ENCODE data around the gene SLCO3A1.

The SLCO3A1 gene

GRCh38 chr15:91973481-91973880 is 120.0 kb downstream of the SLCO3A1 start:
- DNase-seq, result no peak

- no peak for DNase-seq
Measured at GRCh38 chr15:91974321-91974720, 120.8 kb downstream of the SLCO3A1 start.

DNA sequence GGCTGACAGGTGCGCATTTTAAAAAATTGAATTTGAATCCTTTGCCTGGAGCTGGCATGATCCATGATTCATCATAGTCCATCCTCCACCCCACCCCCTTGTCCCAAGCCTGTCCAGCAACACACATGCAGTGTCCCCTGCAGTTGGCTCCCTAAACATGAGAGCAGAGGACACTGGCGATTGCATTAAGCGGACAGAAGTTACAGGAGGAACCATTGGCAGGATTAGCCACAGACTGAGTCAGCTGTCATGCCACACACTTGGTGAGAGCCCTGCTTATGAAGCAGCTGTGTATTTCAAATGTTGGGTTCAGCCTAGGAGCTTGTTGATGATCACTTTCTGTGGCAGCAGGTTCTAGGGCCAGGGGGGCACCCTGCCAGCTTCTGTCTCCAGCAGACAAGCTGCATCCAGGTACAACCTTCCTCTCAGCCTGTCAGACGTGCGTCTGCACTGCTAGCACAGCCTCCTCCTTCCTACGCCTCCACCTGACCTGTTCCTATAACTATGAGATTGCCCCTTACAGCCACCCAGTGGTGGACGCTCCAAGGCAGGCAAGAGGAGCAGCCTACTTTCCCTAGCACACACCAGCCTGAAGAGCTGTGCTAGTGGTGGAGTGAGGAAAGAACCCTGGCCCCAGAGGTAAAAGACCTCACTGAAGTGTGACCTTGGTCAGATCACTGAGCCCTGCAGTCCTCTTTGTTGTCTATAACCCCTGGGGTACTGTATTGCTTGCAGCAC is 121.9 kb downstream of the SLCO3A1 start:
- DNase-seq, result no peak

- DNase-seq, result no peak
Measured at GRCh38 chr15:91976966-91977365, 123.5 kb downstream of the SLCO3A1 start.

DNA sequence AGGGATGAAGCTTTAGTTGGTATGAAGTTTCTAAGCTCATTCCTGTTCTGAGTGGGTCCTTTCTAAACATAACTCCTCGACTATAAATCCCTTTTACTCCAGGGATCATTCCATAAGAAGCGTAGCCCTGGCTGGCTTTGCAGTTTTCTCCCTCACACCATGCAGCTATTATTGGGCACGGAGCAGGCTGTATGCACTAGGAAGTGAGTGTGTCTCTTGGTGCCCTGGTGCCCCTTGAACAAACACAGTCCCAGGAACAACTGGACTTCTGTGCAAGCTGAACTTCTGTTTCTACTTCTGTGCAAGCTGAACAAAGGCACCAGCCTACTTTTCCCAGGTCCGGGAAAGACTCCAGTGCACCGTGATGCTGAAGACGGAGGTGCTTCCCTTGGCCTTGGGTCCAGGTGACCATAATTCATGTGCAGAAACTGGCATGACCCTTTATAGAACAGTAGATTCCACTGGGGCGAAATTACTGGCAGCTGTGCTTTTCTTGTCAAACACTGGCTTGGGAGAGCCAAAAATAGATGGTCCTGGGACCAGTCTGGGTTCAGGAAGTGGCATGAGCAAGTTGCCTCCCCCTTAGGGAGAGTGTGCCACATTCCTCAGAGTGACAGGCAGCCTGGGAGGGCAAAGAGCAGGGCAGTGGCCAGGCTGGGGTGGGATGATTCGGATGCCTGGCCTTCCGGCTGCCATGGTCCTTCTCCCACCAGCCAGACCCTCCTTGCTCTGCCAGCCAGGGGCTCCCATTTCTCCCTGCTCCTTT is 127.2 kb downstream of the SLCO3A1 start:
- no peak for DNase-seq

GRCh38 chr15:91981821-91982800 is 128.6 kb downstream of the SLCO3A1 start:
- DNase-seq, result no peak

DNA sequence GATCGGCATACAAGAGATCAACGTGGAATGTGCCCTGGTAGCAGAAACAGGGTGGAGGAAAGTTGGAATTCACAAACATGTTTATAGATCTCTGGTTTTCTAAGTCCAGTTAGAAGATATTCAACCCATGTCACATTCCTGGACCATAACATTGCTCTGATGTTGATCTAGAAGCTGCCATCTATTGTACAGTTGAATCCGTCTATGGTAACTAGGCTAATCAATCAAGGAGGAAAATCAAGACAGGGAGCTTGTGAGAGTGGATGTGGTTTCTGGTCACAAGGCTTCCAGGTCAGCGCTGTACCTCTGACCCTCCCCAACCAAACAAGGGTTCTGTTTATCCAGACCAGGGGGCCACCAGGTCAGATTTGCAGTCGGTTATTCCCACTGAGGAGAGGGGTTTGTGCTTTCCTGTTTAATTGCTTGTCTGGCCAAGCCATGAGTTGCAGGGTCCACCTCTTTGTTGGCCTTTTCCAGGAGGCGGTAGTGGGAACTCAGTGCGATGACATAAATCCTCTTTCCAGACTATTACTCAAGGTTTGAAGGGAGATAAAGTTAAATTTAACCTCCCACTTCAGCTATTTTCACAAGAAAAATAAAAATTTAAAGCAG is 130.3 kb downstream of the SLCO3A1 start:
- no peak for DNase-seq

- no peak for DNase-seq
Measured at GRCh38 chr15:91985297-91985696, 131.8 kb downstream of the SLCO3A1 start.

DNA sequence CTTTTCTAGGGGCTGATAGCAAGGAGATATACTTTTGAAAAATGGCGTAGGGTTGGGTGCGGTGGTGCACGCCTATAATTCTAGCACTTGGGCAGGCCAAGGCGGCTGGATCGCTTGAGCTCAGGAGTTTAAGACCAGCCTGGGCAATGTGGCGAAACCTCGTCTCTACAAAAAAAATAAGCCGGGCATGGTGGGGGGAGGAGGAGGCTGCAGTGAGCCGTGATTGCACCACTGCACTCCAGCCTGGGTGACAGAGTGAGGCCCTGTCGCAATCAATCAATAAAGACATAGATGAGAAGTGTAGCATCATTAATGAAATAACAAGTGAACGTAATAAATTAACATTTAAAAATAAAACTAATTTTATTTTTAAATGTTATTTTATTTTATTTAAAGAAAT is 134.6 kb downstream of the SLCO3A1 start:
- DNase-seq, result no peak

- no peak for DNase-seq
Measured at GRCh38 chr15:91988655-91989054, 135.1 kb downstream of the SLCO3A1 start.

DNA sequence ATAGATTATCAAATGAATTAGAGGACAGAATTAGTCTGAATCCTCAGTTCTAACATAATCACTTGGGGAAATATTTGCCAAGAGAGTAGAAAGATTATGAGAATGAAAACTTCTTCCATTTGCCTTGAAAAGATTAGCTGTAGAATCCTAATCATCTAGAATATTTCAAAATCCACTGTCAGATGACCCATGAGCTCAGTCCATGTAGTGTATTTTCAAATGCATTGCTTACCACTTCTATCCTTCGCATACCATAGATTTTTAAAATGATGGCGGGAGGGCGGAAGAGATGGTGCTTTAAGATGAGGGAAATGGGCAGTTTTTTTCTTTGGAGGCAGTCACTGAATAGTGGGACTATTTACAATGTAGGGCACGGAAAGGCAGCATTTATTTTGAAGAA is 136.3 kb downstream of the SLCO3A1 start:
- DNase-seq, result no peak

DNA sequence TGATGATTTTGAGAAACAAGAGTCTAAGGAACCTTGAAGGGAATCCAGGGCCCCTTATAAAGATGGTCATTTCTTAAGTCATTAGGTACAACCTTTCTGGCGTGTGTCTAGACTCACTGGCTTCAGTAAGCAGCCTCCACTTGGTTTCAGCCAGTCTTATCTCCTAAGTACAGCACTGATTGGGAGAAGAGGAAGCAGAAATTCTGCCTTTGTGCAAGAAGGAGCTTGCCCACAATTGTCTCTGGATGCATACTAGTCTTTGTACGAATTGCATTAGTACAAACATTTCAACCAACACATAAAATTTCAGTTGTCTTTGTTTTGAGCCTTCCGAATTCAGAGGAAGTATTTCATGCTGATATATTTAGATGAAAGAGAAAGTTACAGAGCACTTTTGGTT is 139.4 kb downstream of the SLCO3A1 start:
- no peak for DNase-seq

- DNase-seq, result no peak
Measured at GRCh38 chr15:91995146-91995545, 141.6 kb downstream of the SLCO3A1 start.

- DNase-seq, result no peak
Measured at GRCh38 chr15:91997163-91997562, 143.7 kb downstream of the SLCO3A1 start.

DNA sequence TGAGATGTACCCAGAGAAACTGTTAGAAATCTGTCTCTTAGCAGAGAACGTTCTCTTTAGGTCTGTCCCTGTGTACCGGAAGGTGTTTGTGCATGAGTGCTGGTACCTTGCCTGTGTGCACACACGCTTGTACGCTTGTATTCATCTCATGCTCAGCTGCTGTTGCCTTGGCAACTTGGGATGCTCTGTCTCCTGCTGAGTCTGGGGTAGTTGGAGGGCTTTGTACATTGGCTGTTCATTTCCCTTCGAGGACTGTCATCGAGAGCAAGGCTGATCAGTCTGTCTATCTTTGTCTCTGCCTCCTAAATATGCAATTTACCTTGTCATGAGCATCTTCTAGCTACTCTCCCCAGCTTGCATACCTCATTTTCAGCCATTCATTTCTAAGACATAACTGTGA is 147.2 kb downstream of the SLCO3A1 start:
- no peak for DNase-seq

DNA sequence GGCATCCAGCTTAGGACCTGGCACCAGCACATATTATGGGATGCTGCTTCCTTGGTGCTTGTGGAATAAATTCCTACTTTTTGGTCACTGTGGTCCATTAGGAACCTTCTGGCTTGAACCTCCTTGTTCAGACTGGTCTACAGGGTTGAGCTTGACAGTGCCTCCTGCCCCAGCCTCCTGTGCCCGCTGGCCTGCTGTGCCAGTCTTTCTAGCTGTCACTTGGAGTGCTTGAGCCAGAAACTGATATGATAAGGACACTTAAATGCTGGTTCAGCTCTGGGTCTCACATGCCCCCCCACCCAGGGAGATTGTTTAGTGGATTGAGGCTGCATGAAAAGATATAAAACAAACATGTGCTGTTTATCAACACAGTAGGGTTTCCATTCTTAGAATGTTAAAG is 147.8 kb downstream of the SLCO3A1 start:
- no peak for DNase-seq

GRCh38 chr15:92002666-92003065 is 149.2 kb downstream of the SLCO3A1 start:
- DNase-seq, result no peak

DNA sequence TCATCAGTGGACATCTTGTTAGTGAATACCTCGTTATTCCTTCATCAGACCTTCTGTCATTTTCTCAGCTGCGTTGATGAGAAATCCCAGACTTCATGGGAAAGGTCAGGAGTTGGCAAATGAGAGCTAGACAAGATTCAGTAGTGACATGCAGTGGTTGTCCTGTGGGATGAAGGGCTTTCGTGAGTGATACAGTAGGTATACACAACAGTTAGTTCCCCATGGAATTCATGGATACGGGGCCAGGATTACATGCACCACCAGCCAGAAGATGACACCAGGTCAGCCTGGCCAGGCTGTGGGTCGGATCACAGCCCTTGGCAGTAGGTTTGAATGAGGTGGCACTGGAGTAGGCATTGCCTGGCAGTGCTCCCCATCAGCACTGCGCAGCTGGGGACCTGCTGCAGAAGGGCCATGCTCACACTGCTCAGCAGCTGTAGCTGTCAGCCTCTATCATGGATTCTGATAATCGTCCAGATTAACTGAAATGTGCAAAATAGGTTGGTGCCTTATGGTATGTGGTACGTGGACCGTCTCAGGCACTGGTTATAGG is 150.1 kb downstream of the SLCO3A1 start:
- no peak for DNase-seq

DNA sequence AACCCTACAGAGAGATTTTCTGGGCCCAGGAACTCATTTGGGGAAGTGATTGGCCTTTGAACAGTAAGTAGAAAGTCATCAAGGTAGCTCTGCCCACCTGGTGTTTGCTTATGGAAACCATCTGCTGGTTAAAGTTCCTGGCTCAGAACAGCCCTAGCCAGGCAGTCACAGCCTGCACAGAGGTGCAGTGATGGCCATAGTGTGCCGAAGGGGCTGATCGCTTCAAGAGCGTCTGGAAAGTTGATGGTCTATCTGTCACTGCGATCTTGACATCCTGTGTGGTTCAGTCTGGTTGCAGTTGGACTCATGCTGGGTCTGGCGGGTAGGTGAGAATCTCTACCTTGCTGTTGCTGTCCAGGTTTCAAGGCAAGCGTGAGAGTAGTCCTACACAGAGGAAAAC is 151.6 kb downstream of the SLCO3A1 start:
- DNase-seq, result no peak

DNA sequence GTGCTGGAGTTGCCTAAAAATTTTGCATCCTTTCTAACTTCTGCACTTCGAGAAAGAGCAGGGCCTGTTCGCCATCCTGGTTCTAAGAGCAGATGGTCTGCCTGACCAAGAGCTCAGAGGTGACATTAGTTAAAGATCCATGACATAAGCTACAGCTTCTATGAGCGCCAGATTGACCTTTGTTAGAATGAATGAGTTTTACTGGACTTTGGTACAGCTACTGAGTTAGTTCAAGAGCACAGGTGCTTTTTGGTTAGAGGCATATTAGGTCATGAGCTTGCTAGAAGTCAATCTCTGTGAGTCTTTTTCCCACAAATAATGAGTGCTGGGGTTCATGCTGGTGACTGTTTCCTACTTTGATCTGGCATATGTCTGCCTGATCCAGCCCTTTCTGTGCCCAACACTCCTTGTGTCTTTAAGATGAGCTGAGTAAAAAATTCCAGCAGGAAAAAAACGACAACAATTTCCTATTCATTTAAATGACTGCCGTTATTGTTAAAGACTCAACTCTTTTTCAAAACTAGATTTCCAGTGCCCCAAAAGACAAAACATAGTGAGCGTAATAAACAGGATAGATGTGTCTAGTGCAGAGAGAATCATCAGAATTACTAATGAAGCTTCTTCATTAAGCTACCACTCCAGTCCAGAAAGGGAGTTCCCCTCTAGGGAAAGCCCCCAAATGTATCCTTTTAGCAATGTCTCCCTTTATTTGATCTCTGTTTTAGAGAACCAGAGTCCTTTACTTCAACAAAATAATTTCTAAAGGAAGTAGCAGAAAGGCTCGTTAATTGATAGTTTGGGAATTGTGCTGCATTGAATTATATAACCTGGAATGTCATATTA is 152.9 kb downstream of the SLCO3A1 start:
- DNase-seq, result no peak

GRCh38 chr15:92009162-92009561 is 155.7 kb downstream of the SLCO3A1 start:
- no peak for DNase-seq
